PC-3 (cell line): Measurements from ENCODE around the gene IRF3. TPM values are rescaled to one million over a fixed set of nuclear protein-coding genes. Genes with fewer than 3 reads are reported as not detected.
A peak's percentile ranks its signal among the peaks of the same experiment; 100 is the strongest.

Source experiments
- ATAC-seq: fragments of 200-7000 bp; cut with Tn5 transposase; 2 replicates; pipeline ENCODE4 v1.9.1; 2020; ENCODE audit warnings: mild to moderate bottlenecking, moderate library complexity
- BruUV-seq: library from RNA; stranded (reverse); fragments of 400-500 nt; replicated peaks from 2 replicates; lab custom pipeline; 2021; lab: Mats Ljungman, UMichigan
- CTCF ChIA-PET: fragments of 300-600 bp; sonication (Branson Sonifier 250); formaldehyde crosslinking; loops from one replicate; lab custom pipeline; 2022; ENCODE audit warnings: antibody characterized with exemption; lab: Charles Lee
- POLR2A ChIA-PET: fragments of 300-600 bp; sonication (Branson Sonifier 250); formaldehyde crosslinking; loops from one replicate; lab custom pipeline; 2022; ENCODE audit warnings: antibody characterized with exemption; ENCODE audit not compliant: unreplicated experiment; lab: Charles Lee
- DNase-seq: peaks from one replicate; pipeline ENCODE4 v3.0.0-alpha.2; 2015
- H2AFZ ChIP-seq: fragments of 300-600 bp; sonication (generic); 2 replicates; pipeline ENCODE4 v1.6.0; 2016; ENCODE audit warnings: antibody characterized with exemption, low read length
- H3F3A ChIP-seq: fragments of 300-600 bp; sonication (generic); one replicate; pipeline ENCODE4 v1.6.0; 2017; ENCODE audit warnings: antibody characterized with exemption, low read length, control low read depth, mild to moderate bottlenecking; ENCODE audit not compliant: unreplicated experiment
- H3K27ac ChIP-seq: fragments of 300-600 bp; sonication (generic); 2 replicates; pipeline ENCODE4 v1.5.1; 2016; ENCODE audit warnings: mild to moderate bottlenecking, low read length
- H3K27me3 ChIP-seq: fragments of 300-600 bp; sonication (generic); 2 replicates; pipeline ENCODE4 v1.6.1; 2016; ENCODE audit warnings: low read length, mixed read lengths
- H3K36me3 ChIP-seq: fragments of 300-600 bp; sonication (generic); 2 replicates; pipeline ENCODE4 v1.6.1; 2016; ENCODE audit warnings: low read depth, mixed run types, low read length, mixed read lengths
- H3K4me1 ChIP-seq: fragments of 300-600 bp; sonication (generic); 2 replicates; pipeline ENCODE4 v1.5.1; 2016; ENCODE audit warnings: low read length; ENCODE audit not compliant: insufficient read depth
- H3K4me2 ChIP-seq: fragments of 300-600 bp; sonication (generic); 2 replicates; pipeline ENCODE4 v1.6.0; 2016; ENCODE audit warnings: low read length
- H3K4me3 ChIP-seq: fragments of 300-600 bp; sonication (generic); 2 replicates; pipeline ENCODE4 v1.5.1; 2016; ENCODE audit warnings: mild to moderate bottlenecking, low read length, mixed read lengths
- H3K79me2 ChIP-seq: fragments of 300-600 bp; sonication (generic); 2 replicates; pipeline ENCODE4 v1.6.1; 2017; ENCODE audit warnings: low read length, mixed read lengths
- H3K9ac ChIP-seq: fragments of 300-600 bp; sonication (generic); 2 replicates; pipeline ENCODE4 v1.6.0; 2016; ENCODE audit warnings: mild to moderate bottlenecking, low read length
- H3K9me2 ChIP-seq: fragments of 300-600 bp; sonication (generic); replicated peaks from 2 replicates; pipeline ENCODE4 v1.6.1; 2016; ENCODE audit warnings: mixed run types, low read length, mixed read lengths
- H3K9me3 ChIP-seq: fragments of 300-600 bp; sonication (generic); 2 replicates; pipeline ENCODE4 v1.6.1; 2016; ENCODE audit warnings: low read length, mixed read lengths
- H4K20me1 ChIP-seq: fragments of 300-600 bp; sonication (generic); 2 replicates; pipeline ENCODE4 v1.6.1; 2016; ENCODE audit warnings: low read length, mixed read lengths
- CTCF ChIP-seq: fragments of 300-600 bp; sonication (generic); conservative IDR thresholded peaks from 2 replicates; pipeline ENCODE4 v1.5.1; 2017; ENCODE audit warnings: antibody characterized with exemption, low read depth, mild to moderate bottlenecking, low read length
- EZH2 ChIP-seq: fragments of 300-600 bp; sonication (generic); IDR thresholded peaks from one replicate; pipeline ENCODE4 v1.6.1; 2017; ENCODE audit warnings: antibody characterized with exemption, mild to moderate bottlenecking, low read length; ENCODE audit not compliant: unreplicated experiment
- EZH2phosphoT487 ChIP-seq: fragments of 300-600 bp; sonication (generic); IDR thresholded peaks from 2 replicates; pipeline ENCODE4 v1.6.1; 2018; ENCODE audit warnings: mild to moderate bottlenecking, antibody characterized with exemption, low read length, borderline replicate concordance
- intact Hi-C: fragments of 100-400 bp; cut with micrococcal nuclease; formaldehyde crosslinking; loops from 2 replicates; pipeline ENCODE4 v1.9.0; 2023
- total RNA-seq: library from RNA; depleted of rRNA; stranded (reverse); fragments of >200 nt; gene quantifications from 2 replicates; pipeline ENCODE4 v1.2.3, GENCODE V29; 2014

Gene IRF3
- total RNA-seq, 1 experiment from 2014 or later: 236 TPM

GRCh38 chr19:49666120-49666444 is 425 bp upstream of the IRF3 start:
- Histone ChIP-seq H3K4me1 (peaks cover 18% of the 10 kb centered on the region), H3K4me2 (peak overlapping the region; percentile 98), H3K27ac (no peak overlapping the region), H3K9me3 (no peaks in the 10 kb centered on the region), H3K27me3 (no peaks in the 10 kb centered on the region), H3K36me3 (peaks cover 13% of the 10 kb centered on the region), H3K79me2 (peaks cover 36% of the 10 kb centered on the region), H3K4me3 (peak overlapping the region; percentile 89), H3K9me2 (no peaks in the 10 kb centered on the region), H3K9ac (peak overlapping the region; percentile 84), H4K20me1 (peaks cover 3% of the 10 kb centered on the region; the same call in 1 of the 2 replicates), H3F3A (no peaks in the 10 kb centered on the region), H2AFZ (peak overlapping the region; percentile 88)
- DNase-seq (no peak), ATAC-seq (peak; percentile 10)
- TF ChIP-seq EZH2phosphoT487: no peak
- TF ChIP-seq CTCF: no peak
- TSS peak; percentile 71 for BruUV-seq
- ChIA-PET CTCF (no interaction called here), POLR2A (interaction anchor here (0.9 kb wide), 1 partner anchor 26 kb away, joined by 7 read pairs; the partner anchor contains the start of gene RRAS)
- intact Hi-C loops: no loop called here

- Histone ChIP-seq H3K9me2 (no peaks in the 10 kb centered on the region), H3K4me1 (peaks cover 18% of the 10 kb centered on the region), H3F3A (no peaks in the 10 kb centered on the region), H3K27ac (peak overlapping the region; percentile 60), H3K79me2 (peaks cover 36% of the 10 kb centered on the region), H3K4me2 (peak overlapping the region; percentile 98), H4K20me1 (peaks cover 3% of the 10 kb centered on the region; the same call in 1 of the 2 replicates), H3K4me3 (peak overlapping the region; percentile 89), H3K36me3 (peaks cover 16% of the 10 kb centered on the region), H3K27me3 (no peaks in the 10 kb centered on the region), H3K9ac (peak overlapping the region; percentile 84), H2AFZ (peak overlapping the region; percentile 88), H3K9me3 (no peaks in the 10 kb centered on the region)
- TF ChIP-seq CTCF (no peak), EZH2 (no peak), EZH2phosphoT487 (no peak)
- ChIA-PET POLR2A (interaction anchor here (0.6 to 0.9 kb wide), 4 partner anchors 25 to 137 kb away, joined by 4 to 7 read pairs (median 6); partner anchors contain the start of genes AP2A1, RCN3 and RRAS), CTCF (interaction anchor here (0.6 kb wide), 1 partner anchor 94 kb away, joined by 3 read pairs; no protein-coding TSS in a partner anchor)
- BruUV-seq: no TSS peak
- ATAC-seq: no peak
- intact Hi-C loops: loop anchor here (1.0 to 2.0 kb wide), 3 partner anchors 11 to 74 kb away; partner anchors contain the start of genes PRR12 and RRAS
- DNase-seq: peak; percentile 25
These were observed 664 bp downstream of the IRF3 start for GRCh38 chr19:49665036-49665350.
